Endometrium (tissue), 2 donors: ENCODE measurements around the gene HDHD3.

Experiments used
- FAIRE-seq: peaks from 2 replicates; lab custom pipeline; 2012; peaks lifted over from hg19 to GRCh38; lab: Jason Lieb, UNC
- donor health status: control.
- donor health status: control.

HDHD3 gene

DNA sequence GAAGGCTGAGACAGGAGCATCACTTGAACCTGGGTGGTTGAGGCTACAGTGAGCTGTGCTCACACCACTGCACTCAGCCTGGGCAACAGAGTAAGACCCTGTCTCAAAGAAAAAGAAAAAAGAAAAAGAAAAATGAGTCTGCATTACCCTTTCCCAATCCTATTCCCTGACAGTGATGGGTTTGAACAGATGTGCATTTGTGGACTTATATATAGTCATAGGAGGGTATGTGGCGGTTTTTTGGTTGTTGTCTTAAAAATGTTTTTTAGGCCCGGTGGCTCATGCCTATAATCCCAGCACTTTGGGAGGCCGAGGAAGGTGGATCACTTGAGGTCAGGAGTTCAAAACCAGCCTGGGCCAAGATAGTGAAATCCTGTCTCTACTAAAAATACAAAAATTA is 13.4 kb downstream of the HDHD3 start:
- no peak for FAIRE-seq

- FAIRE-seq, result no peak
These were observed 15.3 kb downstream of the HDHD3 start for GRCh38 chr9:113361304-113362018.

DNA sequence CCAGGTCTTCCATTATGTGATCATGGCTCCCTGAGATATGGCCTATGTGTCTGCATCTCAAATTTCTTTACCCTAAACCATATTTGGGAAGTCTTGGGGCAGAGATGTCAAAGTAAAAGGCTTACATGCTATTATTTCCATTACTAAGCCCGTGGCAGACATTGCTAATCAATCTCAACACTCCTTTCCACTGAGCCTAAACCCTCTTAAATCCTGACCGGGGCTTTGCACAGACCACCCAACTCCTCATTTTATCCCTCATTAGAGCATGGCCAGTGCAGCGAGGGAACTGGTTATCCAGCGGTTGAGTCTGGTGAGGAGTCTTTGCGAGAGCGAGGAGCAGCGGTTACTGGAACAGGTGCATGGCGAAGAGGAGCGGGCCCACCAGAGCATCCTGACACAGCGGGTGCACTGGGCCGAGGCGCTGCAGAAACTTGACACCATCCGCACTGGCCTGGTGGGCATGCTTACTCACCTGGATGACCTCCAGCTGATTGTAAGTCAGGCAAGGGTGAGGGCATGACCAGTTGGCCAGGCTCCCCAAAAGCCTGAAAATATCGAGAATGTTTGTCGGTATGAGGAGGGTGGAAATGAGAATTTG is 16.4 kb downstream of the HDHD3 start:
- no peak for FAIRE-seq

GRCh38 chr9:113359385-113359784 is 17.4 kb downstream of the HDHD3 start:
- no peak for FAIRE-seq

DNA sequence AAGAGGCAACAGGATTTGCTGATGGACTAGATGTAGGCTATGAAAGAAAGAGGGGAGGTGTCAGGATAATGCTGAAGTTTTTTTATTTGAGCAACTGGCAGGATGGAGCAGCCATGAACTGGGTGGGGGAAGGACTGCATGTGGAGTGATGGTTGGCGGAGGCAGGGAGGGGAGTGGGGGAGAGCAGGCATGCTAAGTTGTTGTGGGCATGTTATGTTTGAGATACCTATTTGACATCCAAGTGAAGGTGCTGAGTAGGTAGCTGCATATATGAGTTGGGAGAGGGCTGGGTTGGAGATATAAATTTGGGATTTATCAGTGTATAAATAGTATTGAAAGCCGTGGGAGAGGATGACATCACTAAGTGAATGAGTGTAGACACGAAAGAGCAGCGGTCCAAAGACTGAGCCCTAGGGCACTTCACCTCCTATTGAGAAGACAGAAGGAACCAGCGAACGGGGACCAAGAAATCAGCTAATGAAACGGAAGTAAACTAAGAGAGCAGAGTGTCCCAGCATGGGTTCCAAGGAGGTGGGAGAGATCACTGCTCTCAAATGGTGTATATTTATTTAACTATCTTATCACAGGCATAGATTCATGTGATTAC is 20.0 kb downstream of the HDHD3 start:
- FAIRE-seq, result no peak

DNA sequence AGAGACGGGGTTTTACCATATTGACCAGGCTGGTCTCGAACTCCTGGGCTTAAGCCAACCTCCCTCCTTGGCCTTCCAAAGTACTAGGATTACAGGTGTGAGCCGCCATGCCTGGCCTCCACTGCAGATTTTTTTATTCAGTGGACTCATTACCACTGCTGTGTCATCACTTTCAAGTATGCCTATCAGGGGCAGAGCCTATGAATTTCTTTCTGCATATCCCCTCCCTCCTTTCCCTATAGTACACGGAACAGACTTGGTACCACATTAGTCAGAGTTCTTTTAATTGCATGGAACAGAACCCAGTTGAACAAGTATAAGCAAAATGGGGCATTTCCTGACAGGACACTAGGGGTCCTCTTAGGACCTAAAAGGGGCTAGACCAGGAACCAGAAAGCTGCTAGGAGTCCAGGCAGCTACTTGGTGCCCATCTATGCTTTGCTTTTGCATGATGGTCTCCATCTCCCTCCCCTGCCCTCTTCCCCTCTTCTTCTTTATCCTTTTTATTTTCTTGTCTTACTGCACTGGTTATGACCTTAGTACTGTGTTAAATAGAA is 21.7 kb downstream of the HDHD3 start:
- no peak for FAIRE-seq

GRCh38 chr9:113352411-113352810 is 24.4 kb downstream of the HDHD3 start:
- no peak for FAIRE-seq

DNA sequence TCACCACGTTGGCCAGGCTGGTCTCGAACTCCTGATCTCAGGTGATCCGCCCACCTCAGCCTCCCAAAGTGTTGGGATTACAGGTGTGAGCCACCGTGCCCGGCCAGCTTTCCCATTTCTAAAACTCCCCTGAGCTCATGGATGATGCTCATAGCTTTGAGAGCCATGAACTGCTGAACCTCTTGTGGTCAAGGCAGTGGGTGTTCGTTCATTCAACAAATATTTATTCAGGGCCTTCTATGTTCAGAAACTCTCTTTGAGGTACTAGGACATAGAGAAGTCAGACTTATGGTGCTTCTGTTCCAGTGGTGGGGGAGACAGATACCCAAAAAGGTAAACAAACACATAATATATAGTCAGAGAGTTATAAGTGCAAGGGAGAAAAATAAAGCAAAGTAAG is 24.8 kb downstream of the HDHD3 start:
- FAIRE-seq, result no peak

- FAIRE-seq, result no peak
These were observed 25.8 kb downstream of the HDHD3 start for GRCh38 chr9:113350937-113351336.

DNA sequence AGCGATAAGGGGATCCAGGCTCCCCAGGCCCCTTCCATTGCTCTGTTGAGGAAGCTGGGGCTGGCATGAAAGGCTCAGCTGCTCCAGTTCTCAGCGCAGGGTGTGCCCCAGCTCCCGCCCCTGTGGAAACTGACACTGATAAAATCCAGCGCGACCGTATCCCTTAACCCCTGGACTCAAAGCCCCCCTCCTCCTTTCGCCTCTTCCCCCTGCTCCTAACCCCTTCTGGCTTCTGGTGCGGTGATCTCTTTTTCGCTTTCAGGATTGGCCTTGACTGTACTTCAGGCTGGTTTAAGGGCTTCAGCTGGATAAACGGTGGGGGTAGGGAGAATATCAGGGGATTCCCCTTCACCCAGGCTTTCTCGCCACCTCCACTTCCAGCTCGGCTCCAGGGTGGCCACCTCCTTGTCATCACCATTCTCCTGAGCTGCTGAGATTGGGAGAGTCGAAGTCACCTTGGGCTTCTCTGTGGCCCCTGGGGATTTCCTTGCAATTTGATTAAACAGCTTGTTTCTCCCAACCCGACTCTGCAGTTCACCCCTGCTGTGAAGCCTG is 26.6 kb downstream of the HDHD3 start:
- FAIRE-seq, result no peak

GRCh38 chr9:113349445-113350094 is 27.2 kb downstream of the HDHD3 start, which contains the start of gene BSPRY:
Gene BSPRY (plus strand): TSS chr9:113349541. CDS start chr9:113349580, 39 bp downstream.
- FAIRE-seq, result no peak

DNA sequence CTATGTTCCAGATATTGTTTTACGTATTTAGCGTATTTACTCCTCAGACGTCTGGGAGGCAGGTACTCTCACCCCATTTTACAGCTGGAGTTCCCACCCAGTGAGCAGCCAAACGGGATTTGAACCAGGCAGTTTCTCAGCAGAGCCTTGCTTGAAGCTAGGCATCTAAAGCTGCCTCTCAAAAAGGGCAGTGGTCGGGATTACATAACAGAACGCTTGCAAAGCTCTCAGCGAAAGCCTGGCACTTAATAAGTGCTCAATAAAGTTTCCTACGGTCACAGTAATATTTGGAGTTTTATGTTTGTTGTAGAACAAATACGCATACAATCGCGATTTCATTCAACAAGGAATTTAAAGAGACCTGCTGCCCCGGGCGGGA is 27.7 kb downstream of the HDHD3 start:
- no peak for FAIRE-seq

- no peak for FAIRE-seq
These were observed 28.3 kb downstream of the HDHD3 start for GRCh38 chr9:113348437-113348836.

DNA sequence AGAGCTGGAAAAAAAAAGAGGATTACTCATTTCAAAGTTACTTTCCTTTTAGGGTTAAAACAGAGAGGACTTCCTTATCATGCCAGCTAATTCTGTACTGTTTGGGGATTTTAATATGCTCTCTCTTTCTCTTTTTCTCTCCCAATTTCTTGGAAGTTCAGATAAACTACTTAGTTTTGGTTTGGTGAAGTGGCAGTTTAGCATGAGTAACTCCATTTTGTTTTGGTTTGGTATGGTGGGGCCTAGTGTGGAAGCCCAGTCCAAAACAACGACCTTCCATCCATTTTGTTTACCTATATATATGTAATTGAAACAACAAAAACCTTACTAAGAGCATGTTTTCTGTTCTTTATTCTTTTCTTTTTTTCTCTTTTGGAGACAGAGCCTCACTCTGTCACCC is 31.1 kb downstream of the HDHD3 start:
- FAIRE-seq, result no peak

DNA sequence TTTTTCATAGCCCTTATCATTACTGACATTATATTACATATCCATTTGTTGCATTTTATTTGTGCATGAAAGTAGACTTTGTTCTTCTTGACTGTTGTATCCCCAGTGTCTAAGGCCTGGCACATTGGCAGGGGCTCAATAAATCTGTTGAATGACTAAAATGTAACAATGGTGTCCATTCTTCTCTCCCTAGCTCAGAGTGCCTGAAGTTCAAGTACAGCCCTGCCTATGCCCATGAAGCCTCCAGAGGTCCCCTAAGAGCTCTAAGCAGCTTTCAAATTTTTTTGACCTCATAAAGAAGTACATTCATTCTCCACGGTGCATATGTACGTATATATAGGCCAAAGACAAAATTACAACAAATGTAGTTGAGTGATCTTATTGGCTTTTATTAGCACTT is 31.6 kb downstream of the HDHD3 start:
- FAIRE-seq, result no peak

DNA sequence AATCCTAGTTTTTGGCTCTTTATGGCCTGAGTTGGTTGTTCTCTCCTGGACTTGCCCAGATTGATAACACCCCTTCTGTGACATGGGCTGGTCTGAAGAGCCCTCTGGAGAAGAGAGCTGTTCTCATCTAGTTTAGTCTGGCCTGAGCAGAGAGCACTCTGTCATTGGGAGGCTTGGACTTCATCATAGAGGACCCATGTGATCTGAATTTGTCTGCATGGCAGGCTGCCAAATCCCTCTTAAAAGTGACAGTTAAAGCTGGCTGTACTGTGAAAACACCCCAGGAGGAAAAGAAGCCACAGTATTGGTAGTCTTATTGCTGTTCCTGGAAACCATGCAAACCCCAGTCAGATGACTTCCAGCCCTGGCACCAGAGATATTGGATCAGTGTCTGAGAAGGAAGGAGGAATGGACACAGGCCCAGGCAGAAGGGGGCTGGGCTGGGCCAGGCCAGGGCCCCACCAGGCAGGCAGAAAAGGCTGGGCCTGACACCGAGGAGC is 33.0 kb downstream of the HDHD3 start:
- no peak for FAIRE-seq

- no peak for FAIRE-seq
These were observed 34.9 kb downstream of the HDHD3 start for GRCh38 chr9:113341712-113342410.

DNA sequence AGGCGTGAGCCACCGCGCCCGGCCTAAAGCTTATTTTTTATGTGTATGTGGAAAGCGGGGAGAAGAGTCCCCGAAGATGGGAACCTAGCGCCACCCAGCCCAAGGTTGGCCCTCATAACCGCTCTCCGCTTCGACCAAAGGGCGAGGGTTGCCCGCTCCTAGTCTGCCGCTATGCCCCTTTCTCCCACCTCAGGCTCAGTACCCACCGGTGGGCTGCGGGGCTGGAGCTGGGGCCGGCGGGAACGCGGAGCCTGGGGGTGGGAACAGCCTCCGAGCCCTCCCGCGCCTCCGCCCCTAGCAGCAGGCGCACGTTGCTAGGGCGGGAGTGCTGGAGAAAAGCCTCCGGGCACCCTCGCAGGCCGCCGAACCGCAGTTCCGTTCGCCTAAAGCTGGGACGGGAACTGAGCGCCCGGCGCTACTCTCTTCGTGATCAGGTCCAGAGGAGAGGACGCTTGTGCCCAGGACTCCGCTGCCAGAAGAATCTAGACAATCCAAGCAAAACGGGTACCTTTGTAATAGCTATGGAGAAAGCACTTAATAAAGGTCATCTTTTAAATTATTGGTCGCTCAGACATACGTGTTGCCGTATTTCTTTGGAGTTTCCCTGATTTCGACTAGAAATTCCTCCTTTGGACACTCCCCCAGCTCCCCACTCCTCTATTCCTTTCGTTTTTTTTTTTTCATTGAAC is 36.6 kb downstream of the HDHD3 start, which contains the start of gene WDR31:
TSS of gene WDR31 (minus strand) at position 265 of the 689 bp plus-strand sequence. CDS start 8,253 bp downstream, outside the sequence.
- FAIRE-seq, result no peak

DNA sequence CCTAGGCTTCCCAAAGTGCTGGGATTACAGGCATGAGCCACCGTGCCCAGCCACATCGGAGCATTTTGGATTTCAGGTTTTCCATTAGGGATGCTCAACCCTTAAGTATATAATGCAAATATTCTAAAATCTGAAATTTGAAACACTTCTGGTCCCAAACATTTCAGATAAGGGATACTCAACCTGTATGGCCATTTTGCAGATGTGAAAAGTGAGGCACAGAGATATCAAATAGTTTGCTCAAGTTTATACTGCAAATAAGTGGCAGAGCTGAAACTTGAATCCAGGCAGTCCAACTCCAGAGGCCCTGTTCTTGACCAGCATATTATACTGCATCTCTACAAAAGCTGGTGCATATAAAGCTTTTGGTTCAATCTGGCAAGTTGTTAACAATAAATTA is 39.1 kb downstream of the HDHD3 start:
- no peak for FAIRE-seq

DNA sequence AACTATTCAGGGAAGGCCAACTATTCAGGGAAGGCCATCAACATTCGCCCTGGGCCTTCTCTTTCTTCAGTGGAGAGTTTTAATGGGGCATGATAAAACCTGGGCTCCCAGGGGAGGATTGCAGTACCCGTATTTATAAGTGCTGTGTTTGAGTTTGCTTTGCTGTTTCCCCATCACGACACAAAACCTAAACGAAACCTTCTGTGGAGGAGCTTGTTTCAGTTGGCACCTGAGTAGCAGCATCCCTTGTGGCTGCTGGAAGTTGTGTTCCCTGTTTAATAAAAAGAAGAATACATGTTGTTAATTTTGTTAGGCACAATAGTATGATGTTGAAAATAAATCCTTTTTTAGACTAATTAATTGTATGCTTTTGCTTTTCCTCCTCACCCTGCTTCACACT is 45.0 kb downstream of the HDHD3 start:
- FAIRE-seq, result no peak
